Stimulated activated CD4-positive, alpha-beta T cell treated with anti-CD3 and anti-CD28 coated beads, Interleukin-4, amount 100 ng/mL, for 1 hour (primary cell): ENCODE measurements around the gene RPH3AL.
"Not testable (repeated sequence)": the region's sequence is repeated elsewhere in the genome, so short reads cannot be mapped to it uniquely, and the experiment has no call there.

Source experiments
- DNase-seq: peaks from one replicate; pipeline ENCODE4 v3.0.0-alpha.2; 2020

RPH3AL gene

GRCh38 chr17:215563-216478, 136.8 kb downstream of the RPH3AL start:
- not testable (repeated sequence) for DNase-seq

GRCh38 chr17:214881-215331, 137.7 kb downstream of the RPH3AL start:
- DNase-seq = no peak

DNA sequence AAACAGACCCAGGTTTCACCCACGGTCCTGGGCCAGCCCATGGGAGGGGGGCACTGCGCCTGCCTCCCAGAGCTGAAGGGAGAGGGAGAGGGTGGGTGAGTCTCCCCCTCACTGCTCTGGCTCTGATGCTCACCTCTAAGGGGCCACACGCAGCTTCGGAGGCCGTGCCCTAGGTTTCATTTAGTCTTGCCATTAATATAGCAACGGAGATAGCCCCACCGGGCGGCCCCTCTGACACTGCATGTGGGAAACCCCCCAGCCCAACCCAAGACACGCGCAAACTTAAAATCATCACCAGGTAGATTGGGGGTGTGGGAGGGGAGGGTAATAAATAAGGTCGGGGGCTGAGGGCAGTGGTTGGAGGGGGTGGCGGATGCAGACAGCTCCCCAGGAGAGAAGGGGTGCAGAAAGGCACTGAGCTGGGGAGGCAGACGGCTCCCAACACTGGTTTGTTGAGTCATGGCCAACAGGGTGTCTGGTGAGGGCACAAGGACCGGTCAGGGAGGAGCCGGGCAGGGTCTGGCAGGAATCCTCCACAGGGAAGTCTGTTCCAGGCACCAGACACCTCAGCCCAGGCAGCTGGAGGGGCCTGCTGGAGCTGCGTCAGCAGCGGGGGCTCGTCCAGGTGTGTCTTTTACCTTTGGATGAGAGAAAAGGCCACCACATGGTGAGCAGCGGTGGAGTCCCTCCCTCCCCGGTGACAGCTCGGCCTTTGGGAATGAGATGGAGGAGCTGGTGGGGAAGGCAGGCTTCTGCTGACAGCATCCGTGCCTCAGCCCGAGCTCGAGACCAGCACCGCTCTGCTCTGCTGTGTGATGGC, 139.1 kb downstream of the RPH3AL start:
- no peak for DNase-seq

DNA sequence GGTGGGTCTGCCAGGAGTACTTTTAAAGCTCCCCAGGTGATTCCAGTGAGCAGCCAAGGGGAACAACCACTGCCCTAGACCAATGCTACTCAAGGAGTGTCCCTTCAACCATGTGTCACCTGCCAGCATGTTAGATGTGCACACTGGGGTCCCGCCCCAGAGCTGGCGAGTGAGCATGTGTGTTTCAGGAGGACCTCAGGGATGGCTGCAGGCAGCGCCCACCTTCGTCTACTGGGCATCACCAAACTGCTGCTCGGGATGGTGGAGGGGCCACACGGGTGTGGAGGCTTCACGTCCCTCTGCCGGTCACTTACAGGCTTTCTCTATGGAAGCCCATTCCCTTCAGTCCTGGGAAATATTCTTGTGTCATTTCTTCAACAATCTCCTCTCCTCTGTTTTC, 142.2 kb downstream of the RPH3AL start:
- DNase-seq = no peak

- no peak for DNase-seq
Observed at GRCh38 chr17:208429-208828, 144.2 kb downstream of the RPH3AL start.

DNA sequence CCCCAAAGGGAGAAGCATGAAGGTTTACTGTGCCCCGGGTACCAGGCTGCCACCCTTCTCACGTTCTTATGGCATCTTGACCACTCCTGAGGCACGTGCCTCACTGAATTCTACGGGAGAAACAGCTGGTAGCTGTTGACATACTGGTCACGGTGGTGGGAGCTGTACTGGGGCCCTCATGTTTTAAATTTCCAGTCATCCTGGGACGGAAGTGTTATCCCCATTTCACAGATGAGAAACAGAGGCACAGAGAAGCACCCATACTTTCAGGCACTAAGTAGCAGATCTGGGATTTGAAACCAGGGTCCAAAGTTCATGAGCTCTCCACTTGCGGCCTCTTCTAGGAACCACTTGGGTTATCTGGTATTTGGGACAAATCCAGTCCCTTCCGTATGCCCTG, 144.8 kb downstream of the RPH3AL start:
- DNase-seq = no peak

- no peak for DNase-seq
Observed at GRCh38 chr17:206941-207560, 145.6 kb downstream of the RPH3AL start.

- not testable (repeated sequence) for DNase-seq
Observed at GRCh38 chr17:206484-206883, 146.1 kb downstream of the RPH3AL start.

DNA sequence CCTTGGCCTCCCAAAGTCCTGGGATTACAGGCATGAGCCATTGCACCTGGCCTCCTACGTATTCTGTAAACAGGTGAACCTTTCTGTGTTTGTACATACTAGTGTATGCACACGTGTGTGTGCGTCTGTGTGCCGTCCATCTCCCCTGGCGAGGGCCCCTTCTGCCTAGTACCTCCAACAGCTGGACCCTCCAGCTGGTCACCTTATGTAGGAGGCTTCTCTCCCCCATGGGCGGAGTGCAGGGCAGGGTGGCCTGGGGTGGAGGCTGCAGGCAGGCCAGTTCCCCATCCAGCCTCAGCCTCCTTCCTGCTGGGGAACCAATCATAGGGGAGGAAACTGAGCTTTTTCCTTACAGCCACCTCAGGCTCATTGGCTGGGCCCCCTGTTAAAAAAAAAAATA, 146.8 kb downstream of the RPH3AL start:
- no peak for DNase-seq

DNA sequence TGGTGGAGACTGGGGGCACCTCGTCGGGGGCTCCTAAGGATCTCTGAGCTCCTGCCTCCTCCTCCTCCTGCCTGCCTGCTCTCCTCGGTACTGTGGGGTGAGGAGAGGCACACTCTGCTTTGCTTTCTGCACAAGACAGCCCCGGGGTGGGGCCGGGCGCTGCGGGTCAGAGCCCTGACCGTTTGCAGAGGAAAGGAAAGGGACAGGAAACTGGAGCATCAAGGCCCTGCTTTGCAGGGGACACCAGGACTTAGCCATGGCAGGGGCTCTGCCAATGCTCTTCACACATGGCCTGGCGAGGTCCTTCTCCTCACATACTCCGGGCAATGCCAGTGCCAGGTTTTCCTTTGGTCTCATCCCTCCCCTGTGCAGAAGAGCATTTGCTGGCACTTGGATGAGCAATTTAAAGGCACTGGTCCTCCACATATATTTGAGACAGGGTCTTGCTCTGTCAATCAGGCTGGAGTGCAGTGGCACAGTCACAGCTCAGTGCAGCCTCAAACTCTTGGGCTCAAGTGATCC, 147.4 kb downstream of the RPH3AL start:
- no peak for DNase-seq

DNA sequence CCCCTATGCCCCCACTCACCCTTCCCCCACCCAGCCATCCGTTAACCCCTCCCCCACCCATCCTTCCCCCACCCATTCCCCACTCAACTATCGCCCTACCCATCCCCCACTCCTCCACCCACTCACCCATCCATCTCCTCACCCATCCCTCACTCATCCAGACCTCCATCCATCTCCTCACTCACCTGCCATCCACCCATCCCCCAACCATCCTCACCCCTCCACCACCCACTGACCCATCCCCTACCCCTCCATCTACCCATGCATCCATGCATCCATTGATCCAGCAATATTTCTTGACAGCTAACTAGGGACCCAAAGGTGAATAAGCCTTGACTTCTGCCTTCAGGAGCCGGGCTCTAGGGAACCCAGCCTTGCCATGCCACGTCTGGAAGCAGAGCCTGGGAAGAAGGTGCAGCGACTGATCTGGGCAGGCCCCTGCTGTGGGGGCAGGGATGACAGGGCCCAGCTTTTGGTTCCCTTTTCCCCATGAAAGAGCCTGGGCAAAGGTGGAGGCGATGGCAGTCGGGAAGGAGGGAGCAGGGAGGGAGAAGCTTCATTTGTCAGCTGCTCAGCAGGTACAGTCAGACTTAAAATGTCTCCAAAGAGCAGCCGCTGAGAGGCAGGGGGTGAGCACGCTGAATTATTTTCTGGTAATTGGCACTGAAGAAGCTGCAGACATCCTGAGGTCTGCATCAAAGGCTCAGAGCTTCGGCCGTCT, 148.0 kb downstream of the RPH3AL start:
- no peak for DNase-seq

DNA sequence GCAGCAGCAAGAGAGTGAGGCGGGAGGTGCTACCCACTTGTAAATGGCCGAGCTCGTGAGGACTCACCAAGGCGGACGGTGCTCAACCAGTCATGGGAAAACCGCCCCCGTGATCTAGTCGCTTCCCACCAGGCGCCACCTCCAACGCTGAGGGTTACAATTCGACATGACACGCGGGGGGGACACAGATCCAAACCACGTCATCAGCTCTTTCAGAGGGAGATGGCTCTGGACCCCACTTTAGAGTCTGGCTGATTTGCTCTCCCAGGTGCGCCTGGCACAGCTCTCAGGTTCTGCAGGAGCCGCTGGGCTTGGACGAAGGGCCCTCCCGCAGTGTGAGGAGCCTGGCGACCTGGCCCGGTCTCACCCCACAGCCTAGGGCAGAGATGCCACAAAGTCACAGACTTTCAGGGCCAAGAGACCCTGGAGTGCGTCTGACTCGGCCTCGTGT, 150.1 kb downstream of the RPH3AL start:
- no peak for DNase-seq

- not testable (repeated sequence) for DNase-seq
Observed at GRCh38 chr17:201736-202135, 150.9 kb downstream of the RPH3AL start.

DNA sequence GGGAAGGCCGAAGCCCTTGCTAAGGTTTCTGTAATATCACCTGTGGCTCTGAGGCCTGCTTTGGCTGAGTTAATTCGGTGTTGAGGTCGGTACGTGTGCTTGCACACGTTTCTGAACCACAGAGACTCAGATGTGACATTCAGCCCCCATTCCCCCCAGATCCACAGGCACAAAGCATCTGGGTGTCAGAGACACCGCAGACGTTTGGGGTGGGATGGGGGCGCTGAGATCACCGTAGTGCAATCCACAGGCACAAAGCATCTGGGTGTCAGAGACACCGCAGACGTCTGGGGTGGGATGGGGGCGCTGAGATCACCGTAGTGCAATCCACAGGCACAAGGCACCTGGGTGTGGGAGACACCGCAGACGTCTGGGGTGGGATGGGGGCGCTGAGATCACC, 151.3 kb downstream of the RPH3AL start:
- DNase-seq = not testable (repeated sequence)

- DNase-seq = no peak
Observed at GRCh38 chr17:200586-200985, 152.0 kb downstream of the RPH3AL start.

- no peak for DNase-seq
Observed at GRCh38 chr17:199806-200545, 152.6 kb downstream of the RPH3AL start.

GRCh38 chr17:199191-199604, 153.4 kb downstream of the RPH3AL start:
- no peak for DNase-seq

DNA sequence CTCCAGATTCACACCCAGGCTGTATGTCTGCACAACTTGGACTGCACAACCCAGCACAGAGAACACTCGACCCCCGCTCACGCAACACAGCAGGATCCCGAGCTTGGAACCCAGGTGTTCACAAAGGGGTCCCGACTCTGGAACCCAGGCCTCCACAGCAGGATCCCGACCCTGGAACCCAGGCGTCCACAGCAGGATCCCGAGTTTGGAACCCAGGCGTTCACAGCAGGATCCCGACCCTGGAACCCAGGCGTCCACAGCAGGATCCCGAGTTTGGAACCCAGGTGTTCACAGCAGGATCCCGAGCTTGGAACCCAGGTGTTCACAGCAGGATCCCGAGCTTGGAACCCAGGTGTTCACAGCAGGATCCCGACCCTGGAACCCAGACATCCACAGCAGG, 154.4 kb downstream of the RPH3AL start:
- DNase-seq = not testable (repeated sequence)

DNA sequence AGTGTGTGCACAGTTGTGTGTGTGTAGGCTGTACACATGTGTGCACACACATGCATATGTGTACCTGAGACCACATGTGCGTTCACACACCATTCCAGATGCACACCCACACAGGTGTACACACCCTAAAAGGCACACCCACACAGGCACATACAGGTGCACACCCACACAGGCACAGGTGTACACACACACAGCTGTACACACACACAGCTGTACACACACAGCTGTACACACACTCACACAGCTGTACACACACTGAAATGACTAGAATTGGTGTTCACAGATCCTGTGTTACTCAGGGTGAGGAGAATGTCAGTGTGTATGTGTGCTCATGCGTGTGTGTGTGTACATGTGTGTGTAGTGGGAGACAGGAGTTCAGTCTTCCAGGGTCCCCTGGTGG, 155.3 kb downstream of the RPH3AL start:
- DNase-seq = no peak

GRCh38 chr17:194828-195602, 157.6 kb downstream of the RPH3AL start:
- DNase-seq = no peak
